ENCODE results near the gene FIBCD1. TPM values are rescaled to one million over a fixed set of nuclear protein-coding genes. Genes with fewer than 3 reads are reported as not detected.

The FIBCD1 gene
- total and polyA plus RNA-seq, 2 of the 8 experiments (the other 6 are each of a cell fraction or from before 2014, with no cell fraction given), result 6.1 to 8.8 TPM

DNA sequence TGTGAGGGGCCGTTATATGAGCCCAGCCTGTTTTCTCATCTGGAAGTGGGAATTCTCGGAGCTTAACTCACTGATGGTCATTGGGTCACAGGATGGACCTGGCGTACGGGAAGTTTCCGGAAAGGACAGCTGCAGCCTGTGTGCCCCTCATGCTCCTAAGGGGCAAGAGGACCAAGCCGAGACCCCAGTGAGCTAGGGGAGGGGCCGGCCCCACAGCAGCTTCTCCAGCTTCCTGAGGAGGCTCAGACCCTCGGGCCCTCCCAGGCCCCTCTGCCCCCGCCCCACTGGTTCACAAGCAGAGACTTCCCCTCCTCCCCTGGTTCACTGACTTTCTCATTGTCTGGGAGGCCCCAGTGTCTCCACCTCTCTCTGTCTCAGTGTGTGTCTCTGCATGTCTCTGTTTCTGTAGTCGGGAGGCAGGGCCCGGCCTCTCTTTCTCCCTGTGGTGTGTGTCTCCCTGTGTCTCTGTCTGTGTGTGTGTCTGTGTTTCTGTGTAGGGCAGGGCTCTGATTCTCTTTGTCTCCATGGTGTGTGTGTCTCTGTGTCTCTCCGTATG lies 32.3 kb upstream of the FIBCD1 start (continued):
- TF ChIP-seq EZH2 (IDR thresholded peaks at IDR 0.05; ENCODE audit: low read depth, low read length, severe bottlenecking) (no peak), RAD21 (IDR thresholded peaks at IDR 0.05 in 1 of 2, conservative IDR thresholded peaks at IDR 0.05 in 1 of 2; ENCODE audit: low read depth in 2 of 2, low read length in 2 of 2) (no peak), POLR2A (IDR thresholded peaks at IDR 0.05; ENCODE audit: control extremely low read depth in 1 of 2, low read depth in 2 of 2, low read length in 2 of 2) (no peak), SP1 (IDR thresholded peaks at IDR 0.05; ENCODE audit: low read depth, low read length) (no peak), SIRT6 (IDR thresholded peaks at IDR 0.05; ENCODE audit: low read length) (no peak), SIX5 (IDR thresholded peaks at IDR 0.05; ENCODE audit: low read depth, low read length) (no peak)
